Activated naive CD4-positive, alpha-beta T cell treated with anti-CD3 and anti-CD28 coated beads, Interleukin-2, amount 10 ng/mL, durations not matched to agents 7 days and 5 days (primary cell): ENCODE results near the gene ZDBF2.
"Not testable (repeated sequence)": the region's sequence is repeated elsewhere in the genome, so short reads cannot be mapped to it uniquely, and the experiment has no call there.

Experiments used
- CTCF ChIA-PET: fragments of 350-600 bp; sonication (Branson Sonifier 250); formaldehyde crosslinking; loops from one replicate; lab custom pipeline; 2021; ENCODE audit warnings: antibody characterized with exemption; lab: Charles Lee
- DNase-seq: peaks from one replicate; pipeline ENCODE4 v3.0.0-alpha.2; 2020
- H3K27ac Mint-ChIP-seq: one replicate; pipeline ENCODE4 v1.8.0; 2021; ENCODE audit warnings: mild to moderate bottlenecking, moderate library complexity, mixed read lengths
- H3K27me3 Mint-ChIP-seq: one replicate; pipeline ENCODE4 v1.8.0; 2021; ENCODE audit warnings: mild to moderate bottlenecking, mixed read lengths
- H3K36me3 Mint-ChIP-seq: one replicate; pipeline ENCODE4 v1.8.0; 2021; ENCODE audit warnings: mixed read lengths
- H3K4me1 Mint-ChIP-seq: one replicate; pipeline ENCODE4 v1.8.0; 2021; ENCODE audit warnings: mixed read lengths
- H3K4me3 Mint-ChIP-seq: one replicate; pipeline ENCODE4 v1.8.0; 2021; ENCODE audit warnings: mild to moderate bottlenecking, moderate library complexity, mixed read lengths
- H3K9me3 Mint-ChIP-seq: one replicate; pipeline ENCODE4 v1.8.0; 2021; ENCODE audit warnings: mixed read lengths

The ZDBF2 gene

GRCh38 chr2:206273905-206274304 is 558 bp upstream of the ZDBF2 start:
- Mint-ChIP-seq H3K27ac (peak overlapping the region; percentile 87), H3K27me3 (peaks cover 60% of the 10 kb centered on the region), H3K4me3 (peak overlapping the region; percentile 80), H3K9me3 (no peaks in the 10 kb centered on the region), H3K4me1 (peaks cover 20% of the 10 kb centered on the region), H3K36me3 (peaks cover 4% of the 10 kb centered on the region)
- DNase-seq: no peak
- CTCF ChIA-PET: interaction anchor here (1.2 to 1.5 kb wide), 2 partner anchors 12 to 110 kb away, joined by 3 to 6 read pairs; no protein-coding TSS in a partner anchor

DNA sequence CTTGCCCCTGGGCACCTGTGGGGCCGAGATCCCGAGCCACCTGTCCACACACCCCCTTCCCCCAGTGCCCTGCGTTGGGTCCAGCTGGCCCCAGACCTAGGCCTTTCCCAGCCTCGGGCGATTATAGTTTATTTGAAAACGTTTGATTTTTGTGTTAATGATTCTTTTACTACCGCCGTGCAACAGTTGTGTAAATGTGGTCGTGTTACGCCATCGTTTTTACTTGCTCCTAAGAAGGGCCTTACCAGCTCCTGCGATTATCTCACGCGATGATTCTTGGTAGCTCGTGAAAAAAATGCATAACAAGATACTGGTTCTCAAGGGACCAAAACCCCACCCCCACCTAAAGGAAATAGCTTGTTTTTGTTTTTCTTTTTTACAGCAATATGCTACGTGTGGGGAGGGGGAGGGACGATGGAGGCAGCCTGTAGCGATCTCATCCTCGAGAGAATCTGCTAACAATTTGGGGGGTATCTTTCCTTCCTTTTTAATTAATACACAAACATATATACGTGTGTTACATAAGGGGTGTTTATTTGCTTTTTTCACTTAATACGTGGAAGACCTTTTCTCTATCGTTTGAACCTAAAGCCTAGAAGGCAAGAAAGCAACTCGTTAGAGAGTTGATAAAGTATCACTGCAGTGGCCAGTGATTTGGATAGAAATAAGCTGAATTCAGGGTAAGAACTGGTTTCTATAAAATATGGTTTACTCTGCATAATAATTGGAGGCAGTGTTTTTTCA is 1.0 kb downstream of the ZDBF2 start:
- CTCF ChIA-PET: interaction anchor here (0.6 kb wide), 1 partner anchor 525 kb away, joined by 4 read pairs; no protein-coding TSS in a partner anchor
- peak; percentile 49 for DNase-seq
- H3K27me3 Mint-ChIP-seq: peaks cover 44% of the 10 kb centered on the region
- H3K27ac Mint-ChIP-seq: peak overlapping the region; percentile 89
- H3K4me3 Mint-ChIP-seq: peak overlapping the region; percentile 78
- peaks cover 20% of the 10 kb centered on the region for H3K4me1 Mint-ChIP-seq
- H3K36me3 Mint-ChIP-seq: peaks cover 4% of the 10 kb centered on the region
- H3K9me3 Mint-ChIP-seq: no peaks in the 10 kb centered on the region

DNA sequence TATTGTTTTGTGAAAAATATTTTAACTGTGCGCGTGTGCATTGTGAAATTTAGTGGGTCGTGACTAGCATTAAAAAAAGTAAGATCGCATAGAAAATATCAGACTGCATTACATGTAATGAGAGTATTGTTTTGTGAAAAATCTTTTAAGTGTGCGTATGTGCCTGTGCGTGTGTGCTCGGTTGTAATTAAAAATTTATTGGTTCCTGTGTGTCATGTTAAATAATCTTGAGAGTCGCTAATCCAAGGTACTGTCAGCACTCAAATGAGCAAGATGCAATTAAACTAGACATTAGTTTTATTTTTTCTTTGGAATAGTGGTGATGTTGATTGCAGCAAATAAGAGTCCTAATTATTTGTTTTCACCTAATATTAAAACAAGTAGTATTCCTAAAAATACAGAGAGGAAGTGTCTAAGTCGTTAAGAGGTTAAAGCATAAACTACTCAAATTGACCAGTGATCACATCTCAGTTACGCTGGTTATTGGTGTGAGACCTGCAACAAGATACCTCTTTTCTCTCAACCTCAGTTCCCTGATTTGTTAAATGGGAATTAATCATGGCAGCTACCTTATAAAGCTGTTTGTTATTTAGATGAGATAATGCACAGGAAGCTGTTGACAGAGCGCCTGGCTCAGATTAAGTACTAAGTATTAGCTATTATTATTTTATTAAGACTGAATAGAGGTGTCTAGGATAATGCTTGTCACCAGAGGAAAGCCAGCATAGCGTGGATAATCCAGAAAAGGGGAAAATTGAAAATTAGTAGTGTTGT is 1.9 kb downstream of the ZDBF2 start:
- Mint-ChIP-seq H3K27me3 (peaks cover 35% of the 10 kb centered on the region), H3K27ac (peak overlapping the region; percentile 11), H3K36me3 (peaks cover 4% of the 10 kb centered on the region), H3K4me3 (peak overlapping the region; percentile 78), H3K4me1 (peaks cover 20% of the 10 kb centered on the region), H3K9me3 (no peaks in the 10 kb centered on the region)
- DNase-seq: no peak
- CTCF ChIA-PET: no interaction called here

DNA sequence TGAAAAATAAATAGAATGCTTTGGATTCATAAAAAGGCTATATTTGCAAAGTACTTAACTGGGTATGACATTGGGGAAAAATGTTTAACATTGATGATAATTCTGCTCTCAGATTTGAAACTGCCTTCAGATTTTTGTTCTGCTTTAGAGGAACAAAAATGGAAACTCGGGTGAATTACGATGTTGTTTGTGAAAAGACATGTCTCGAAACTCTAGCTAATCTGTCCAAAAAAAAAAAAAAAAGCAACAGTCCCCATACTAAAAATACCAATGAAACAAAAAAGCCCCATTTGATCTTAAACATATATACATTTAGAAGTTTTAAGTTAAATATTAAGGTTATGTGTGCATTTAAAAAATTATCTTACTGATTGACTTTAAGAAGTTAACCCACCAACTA is 3.0 kb downstream of the ZDBF2 start:
- Mint-ChIP-seq H3K36me3 (peaks cover 9% of the 10 kb centered on the region), H3K27me3 (peaks cover 26% of the 10 kb centered on the region), H3K9me3 (no peaks in the 10 kb centered on the region), H3K27ac (no peak overlapping the region), H3K4me3 (no peak overlapping the region), H3K4me1 (peaks cover 20% of the 10 kb centered on the region)
- CTCF ChIA-PET: no interaction called here
- no peak for DNase-seq

- Mint-ChIP-seq H3K36me3 (peaks cover 36% of the 10 kb centered on the region), H3K27ac (no peak overlapping the region), H3K9me3 (peaks cover 12% of the 10 kb centered on the region), H3K27me3 (no peaks in the 10 kb centered on the region), H3K4me1 (no peaks in the 10 kb centered on the region), H3K4me3 (no peak overlapping the region)
- no peak for DNase-seq
- CTCF ChIA-PET: no interaction called here
Observed at GRCh38 chr2:206282746-206283145, 8.3 kb downstream of the ZDBF2 start.

DNA sequence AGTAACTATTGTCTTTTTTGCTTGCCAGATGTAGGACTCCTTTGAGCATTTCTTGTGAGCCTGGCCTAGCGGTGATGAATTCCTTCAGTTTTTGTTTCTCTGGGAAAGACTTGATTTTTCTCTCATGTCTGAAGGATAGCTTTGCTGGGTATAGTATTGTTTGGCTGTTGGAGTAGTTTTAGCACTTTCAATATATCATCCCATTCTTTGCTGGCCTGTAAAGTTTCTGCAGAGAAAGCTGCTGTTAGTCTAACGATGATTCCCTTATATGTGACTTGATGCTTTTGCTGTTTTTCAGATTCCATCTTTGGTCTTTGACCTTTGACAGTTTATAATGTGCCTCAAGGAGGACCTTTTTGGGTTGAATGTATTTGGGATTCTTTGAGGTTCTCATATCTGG is 12.7 kb downstream of the ZDBF2 start:
- peaks cover 57% of the 10 kb centered on the region for H3K36me3 Mint-ChIP-seq

DNA sequence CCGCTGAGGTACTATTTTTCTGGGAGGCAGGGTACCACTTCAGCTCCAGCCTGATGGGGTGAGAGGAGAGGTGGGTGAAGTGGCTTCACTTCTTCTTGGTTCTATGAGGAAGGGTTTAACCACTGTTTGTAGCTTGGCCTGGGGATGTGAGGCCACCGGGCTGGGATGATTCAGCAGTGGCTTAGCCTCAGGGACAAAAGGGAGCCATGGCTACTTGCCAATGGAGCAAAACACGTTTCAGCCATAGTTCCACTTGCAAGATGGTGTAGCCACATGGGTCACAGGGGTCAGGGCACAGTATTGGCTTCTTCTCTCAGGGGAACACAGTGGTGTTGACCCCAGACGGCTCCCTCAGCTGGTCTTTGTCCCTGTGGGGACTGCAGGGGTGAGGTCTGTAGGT is 14.9 kb downstream of the ZDBF2 start:
- DNase-seq: no peak
- Mint-ChIP-seq H3K4me1 (no peaks in the 10 kb centered on the region), H3K27me3 (no peaks in the 10 kb centered on the region), H3K4me3 (no peak overlapping the region), H3K9me3 (peaks cover 14% of the 10 kb centered on the region), H3K36me3 (peaks cover 45% of the 10 kb centered on the region), H3K27ac (no peak overlapping the region)
- CTCF ChIA-PET: interaction anchor here (0.9 kb wide), 1 partner anchor 28 kb away, joined by 3 read pairs; no protein-coding TSS in a partner anchor

More for the DNA sequence above, 12.7 kb downstream of the ZDBF2 start:
- CTCF ChIA-PET: no interaction called here
- H3K27ac Mint-ChIP-seq: no peak overlapping the region
- no peak overlapping the region for H3K4me3 Mint-ChIP-seq
- H3K4me1 Mint-ChIP-seq: no peaks in the 10 kb centered on the region
- no peak for DNase-seq
- peaks cover 14% of the 10 kb centered on the region for H3K9me3 Mint-ChIP-seq
- H3K27me3 Mint-ChIP-seq: no peaks in the 10 kb centered on the region

DNA sequence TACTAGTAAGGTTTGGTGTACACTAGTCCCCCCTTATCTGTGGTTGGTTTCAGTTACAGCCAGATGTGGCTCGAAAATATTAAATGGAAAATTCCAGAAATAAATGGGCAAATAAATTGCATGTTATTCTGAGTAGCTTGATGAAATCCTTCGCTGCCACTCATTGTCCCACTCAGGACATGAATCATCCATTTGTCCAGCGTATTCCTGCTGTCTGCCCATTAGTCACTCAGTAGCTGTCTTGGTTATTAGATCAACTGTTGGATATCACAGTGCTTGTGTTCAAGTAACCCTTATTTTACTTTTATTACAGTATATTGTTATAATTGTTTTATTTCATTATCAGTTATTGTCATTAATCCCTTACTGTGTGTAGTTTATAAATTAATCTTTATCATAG is 21.7 kb downstream of the ZDBF2 start:
- H3K4me1 Mint-ChIP-seq: no peaks in the 10 kb centered on the region
- no peaks in the 10 kb centered on the region for H3K9me3 Mint-ChIP-seq
- no peak for DNase-seq
- CTCF ChIA-PET: no interaction called here
- no peak overlapping the region for H3K27ac Mint-ChIP-seq
- H3K36me3 Mint-ChIP-seq: peaks cover 13% of the 10 kb centered on the region
- H3K27me3 Mint-ChIP-seq: no peaks in the 10 kb centered on the region
- no peak overlapping the region for H3K4me3 Mint-ChIP-seq

- DNase-seq, CTCF ChIA-PET, H3K4me3 Mint-ChIP-seq, H3K9me3 Mint-ChIP-seq, H3K4me1 Mint-ChIP-seq, H3K27ac Mint-ChIP-seq, H3K27me3 Mint-ChIP-seq, H3K36me3 Mint-ChIP-seq: not testable (repeated sequence)
Observed at GRCh38 chr2:206299608-206300007, 25.1 kb downstream of the ZDBF2 start.

DNA sequence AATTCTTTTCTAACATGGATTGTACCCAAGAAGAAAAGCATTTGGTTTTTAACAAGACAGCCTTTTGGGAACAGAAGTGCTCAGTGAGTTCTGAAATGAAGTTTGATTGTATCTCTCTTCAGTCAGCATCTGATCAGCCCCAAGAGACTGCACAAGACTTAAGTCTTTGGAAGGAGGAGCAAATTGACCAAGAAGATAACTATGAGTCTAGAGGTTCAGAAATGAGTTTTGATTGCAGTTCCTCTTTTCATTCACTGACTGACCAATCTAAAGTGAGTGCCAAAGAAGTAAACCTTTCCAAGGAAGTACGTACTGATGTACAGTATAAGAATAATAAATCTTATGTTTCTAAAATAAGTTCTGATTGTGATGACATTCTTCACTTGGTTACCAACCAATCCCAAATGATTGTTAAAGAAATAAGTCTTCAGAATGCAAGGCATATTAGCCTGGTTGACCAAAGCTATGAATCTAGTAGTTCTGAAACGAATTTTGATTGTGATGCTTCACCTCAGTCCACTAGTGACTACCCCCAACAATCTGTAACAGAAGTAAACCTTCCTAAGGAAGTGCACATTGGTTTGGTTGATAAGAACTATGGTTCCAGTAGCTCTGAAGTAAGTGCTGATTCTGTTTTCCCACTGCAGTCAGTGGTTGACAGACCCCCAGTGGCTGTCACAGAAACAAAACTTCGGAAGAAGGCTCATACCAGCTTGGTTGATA is 31.2 kb downstream of the ZDBF2 start:
- Mint-ChIP-seq H3K27ac (no peak overlapping the region), H3K27me3 (no peaks in the 10 kb centered on the region), H3K9me3 (no peaks in the 10 kb centered on the region), H3K4me1 (no peaks in the 10 kb centered on the region), H3K36me3 (peaks cover 8% of the 10 kb centered on the region), H3K4me3 (no peak overlapping the region)
- no peak for DNase-seq
- CTCF ChIA-PET: no interaction called here

DNA sequence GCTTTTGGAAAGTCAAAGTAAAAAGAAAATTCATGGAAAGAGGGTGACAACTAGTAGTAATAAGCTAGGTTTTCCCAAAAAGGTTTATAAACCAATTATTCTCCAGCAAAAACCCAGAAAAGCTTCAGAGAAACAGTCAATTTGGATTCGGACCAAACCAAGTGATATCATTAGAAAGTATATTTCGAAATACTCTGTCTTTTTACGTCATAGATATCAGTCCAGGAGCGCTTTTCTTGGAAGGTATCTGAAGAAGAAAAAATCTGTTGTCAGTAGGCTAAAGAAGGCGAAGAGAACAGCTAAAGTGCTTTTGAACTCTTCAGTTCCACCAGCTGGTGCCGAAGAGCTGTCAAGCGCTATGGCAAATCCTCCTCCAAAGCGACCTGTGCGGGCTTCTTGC is 36.6 kb downstream of the ZDBF2 start:
- H3K27me3 Mint-ChIP-seq: no peaks in the 10 kb centered on the region
- peaks cover 4% of the 10 kb centered on the region for H3K36me3 Mint-ChIP-seq
- no peak overlapping the region for H3K4me3 Mint-ChIP-seq
- H3K4me1 Mint-ChIP-seq: no peaks in the 10 kb centered on the region
- H3K9me3 Mint-ChIP-seq: no peaks in the 10 kb centered on the region
- no peak for DNase-seq
- no peak overlapping the region for H3K27ac Mint-ChIP-seq
- CTCF ChIA-PET: no interaction called here

- Mint-ChIP-seq H3K4me3 (no peak overlapping the region), H3K36me3 (no peaks in the 10 kb centered on the region), H3K9me3 (peaks cover 6% of the 10 kb centered on the region), H3K27me3 (peaks cover 7% of the 10 kb centered on the region), H3K27ac (no peak overlapping the region), H3K4me1 (no peaks in the 10 kb centered on the region)
- CTCF ChIA-PET: no interaction called here
- no peak for DNase-seq
Observed at GRCh38 chr2:206316141-206316540, 41.7 kb downstream of the ZDBF2 start.

GRCh38 chr2:206323033-206323432 is 48.6 kb downstream of the ZDBF2 start:
- Mint-ChIP-seq H3K36me3 (no peaks in the 10 kb centered on the region), H3K9me3 (peaks cover 6% of the 10 kb centered on the region), H3K4me3 (no peak overlapping the region), H3K27ac (no peak overlapping the region), H3K27me3 (peaks cover 7% of the 10 kb centered on the region), H3K4me1 (no peaks in the 10 kb centered on the region)
- CTCF ChIA-PET: no interaction called here
- DNase-seq: no peak

DNA sequence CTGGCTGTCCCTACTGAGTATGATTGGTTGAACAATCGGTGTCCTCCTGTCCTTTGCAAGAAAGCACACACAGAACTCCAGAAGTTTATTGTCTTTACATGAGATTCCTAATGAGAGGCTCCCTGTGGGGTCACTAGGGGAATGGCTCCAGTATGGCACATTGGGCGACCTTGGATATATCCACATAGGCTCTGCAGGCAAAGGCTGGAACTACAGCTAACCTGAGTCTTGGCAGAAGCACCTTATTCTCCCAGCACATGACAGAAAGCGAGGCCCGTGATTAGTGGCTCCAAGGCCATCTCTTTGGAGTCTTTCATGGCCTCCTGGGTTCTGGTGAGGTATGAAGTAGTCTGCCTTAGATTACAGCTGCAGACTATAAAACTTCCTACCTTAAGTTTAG is 49.0 kb downstream of the ZDBF2 start:
- no peak for DNase-seq
- H3K27ac Mint-ChIP-seq: no peak overlapping the region
- no peak overlapping the region for H3K4me3 Mint-ChIP-seq
- CTCF ChIA-PET: no interaction called here
- H3K36me3 Mint-ChIP-seq: no peaks in the 10 kb centered on the region
- H3K9me3 Mint-ChIP-seq: peaks cover 6% of the 10 kb centered on the region
- no peaks in the 10 kb centered on the region for H3K4me1 Mint-ChIP-seq
- peaks cover 6% of the 10 kb centered on the region for H3K27me3 Mint-ChIP-seq
